ENCODE measurements around the gene CCDC170. TPM values are rescaled to one million over a fixed set of nuclear protein-coding genes. Genes with fewer than 3 reads are reported as not detected.

CCDC170 gene
- polyA plus RNA-seq, 1 donor from 2014 or later = 0.15 TPM

DNA sequence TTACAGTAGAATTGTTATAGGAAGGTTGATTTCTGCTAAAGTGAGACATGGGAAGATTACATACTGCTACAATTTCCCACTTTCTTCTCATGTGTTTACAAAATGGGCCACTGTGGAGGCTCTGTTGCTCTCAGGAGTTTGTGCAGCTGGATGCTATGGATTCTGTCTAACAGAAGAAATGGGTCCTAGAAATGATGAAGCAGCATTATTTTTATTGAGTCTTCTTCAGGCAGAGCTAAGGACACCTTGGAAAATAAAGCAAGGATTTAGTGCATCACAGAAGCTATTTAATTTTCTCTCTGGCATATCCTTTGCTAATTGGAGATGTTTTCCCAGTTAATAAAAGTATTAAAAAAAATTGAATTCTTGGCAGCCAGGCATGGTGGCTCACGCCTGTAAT is 29.2 kb downstream of the CCDC170 start:
- H3K79me2 ChIP-seq (replicated peaks; ENCODE audit: insufficient read depth, low read length) = no peaks in the 10 kb centered on the region
- H3K36me3 ChIP-seq (ENCODE audit: insufficient read depth, low read length) = no peaks in the 10 kb centered on the region
- no peak overlapping the region for H3K9ac ChIP-seq (ENCODE audit: low read length)
- no peak overlapping the region for H3K4me2 ChIP-seq (ENCODE audit: low read length)
- no peaks in the 10 kb centered on the region for H3K9me3 ChIP-seq (ENCODE audit: low read length)
- H2AFZ ChIP-seq (ENCODE audit: low read depth, low read length) = no peak overlapping the region
- no peaks in the 10 kb centered on the region for H4K20me1 ChIP-seq (ENCODE audit: insufficient read depth)
- H3K4me3 ChIP-seq (ENCODE audit: low read length) = no peak overlapping the region
- H3K27ac ChIP-seq (ENCODE audit: low read length) = no peak overlapping the region
- no peaks in the 10 kb centered on the region for H3K27me3 ChIP-seq (ENCODE audit: insufficient read depth, low read depth, low read length)
- TF ChIP-seq TAF1 (IDR thresholded peaks at IDR 0.05; ENCODE audit: low read depth) = no peak
- TF ChIP-seq EP300 (conservative IDR thresholded peaks at IDR 0.05; ENCODE audit: poor library complexity, severe bottlenecking) = no peak
- TF ChIP-seq SMC3 (conservative IDR thresholded peaks at IDR 0.05; ENCODE audit: poor library complexity) = no peak
- TF ChIP-seq CTCF (IDR thresholded peaks at IDR 0.05; ENCODE audit: poor library complexity, severe bottlenecking) = no peak
- TF ChIP-seq REST (IDR thresholded peaks at IDR 0.05; ENCODE audit: borderline replicate concordance) = no peak
- no peak for TF ChIP-seq RAD21 (conservative IDR thresholded peaks at IDR 0.05)
- TF ChIP-seq MXI1 (conservative IDR thresholded peaks at IDR 0.05; ENCODE audit: poor library complexity, severe bottlenecking) = no peak
- no peak for TF ChIP-seq POLR2AphosphoS5 (IDR thresholded peaks at IDR 0.05)
- no peak for TF ChIP-seq EZH2 (IDR thresholded peaks at IDR 0.05; ENCODE audit: borderline replicate concordance, insufficient read depth, low read length, poor library complexity, severe bottlenecking)
- no peaks in the 10 kb centered on the region for H3K9me2 ChIP-seq (ENCODE audit: insufficient read depth, low read length)
- no peaks in the 10 kb centered on the region for H3F3A ChIP-seq (ENCODE audit: insufficient read depth, low read length, poor library complexity, severe bottlenecking)

DNA sequence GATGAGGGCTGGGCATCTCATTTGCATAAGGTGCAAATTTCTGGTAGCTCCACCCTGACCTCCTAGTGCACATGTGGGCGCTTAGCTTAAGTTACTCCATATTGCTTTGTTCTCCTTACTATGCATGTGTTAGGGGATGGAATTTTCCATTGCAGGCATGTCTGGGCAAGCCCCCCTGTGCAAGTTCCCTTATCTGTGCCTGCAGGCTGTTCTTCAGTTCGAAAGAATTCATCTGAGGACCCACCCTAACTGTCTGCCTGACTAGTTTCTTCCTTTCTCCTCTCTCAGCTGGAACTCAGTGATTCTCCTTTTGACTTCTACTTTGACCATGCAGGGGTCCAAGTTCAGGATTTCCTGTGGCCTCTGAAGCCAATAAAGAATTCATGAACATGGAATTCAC is 30.2 kb downstream of the CCDC170 start:
- no peak overlapping the region for H3K9ac ChIP-seq (ENCODE audit: low read length)
- no peak overlapping the region for H3K4me2 ChIP-seq (ENCODE audit: low read length)
- H3K4me3 ChIP-seq (ENCODE audit: low read length) = no peak overlapping the region
- no peaks in the 10 kb centered on the region for H4K20me1 ChIP-seq (ENCODE audit: insufficient read depth)
- no peak for TF ChIP-seq TAF1 (IDR thresholded peaks at IDR 0.05; ENCODE audit: low read depth)
- TF ChIP-seq POLR2AphosphoS5 (IDR thresholded peaks at IDR 0.05) = no peak
- TF ChIP-seq REST (IDR thresholded peaks at IDR 0.05; ENCODE audit: borderline replicate concordance) = no peak
- no peak for TF ChIP-seq SMC3 (conservative IDR thresholded peaks at IDR 0.05; ENCODE audit: poor library complexity)
- no peak for TF ChIP-seq CTCF (IDR thresholded peaks at IDR 0.05; ENCODE audit: poor library complexity, severe bottlenecking)
- TF ChIP-seq EZH2 (IDR thresholded peaks at IDR 0.05; ENCODE audit: borderline replicate concordance, insufficient read depth, low read length, poor library complexity, severe bottlenecking) = no peak
- no peaks in the 10 kb centered on the region for H3K9me2 ChIP-seq (ENCODE audit: insufficient read depth, low read length)
- H3F3A ChIP-seq (ENCODE audit: insufficient read depth, low read length, poor library complexity, severe bottlenecking) = no peaks in the 10 kb centered on the region
- no peak overlapping the region for H2AFZ ChIP-seq (ENCODE audit: low read depth, low read length)
- H3K9me3 ChIP-seq (ENCODE audit: low read length) = no peaks in the 10 kb centered on the region
- H3K27me3 ChIP-seq (ENCODE audit: insufficient read depth, low read depth, low read length) = no peaks in the 10 kb centered on the region
- H3K36me3 ChIP-seq (ENCODE audit: insufficient read depth, low read length) = no peaks in the 10 kb centered on the region
- H3K79me2 ChIP-seq (replicated peaks; ENCODE audit: insufficient read depth, low read length) = no peaks in the 10 kb centered on the region
- no peak overlapping the region for H3K27ac ChIP-seq (ENCODE audit: low read length)
